ENCODE data around the gene MRPS24. TPM values are rescaled to one million over a fixed set of nuclear protein-coding genes. Genes with fewer than 3 reads are reported as not detected.
"Not testable (repeated sequence)": the region's sequence is repeated elsewhere in the genome, so short reads cannot be mapped to it uniquely, and the experiment has no call there.

MRPS24 gene
- 91.9 TPM for polyA plus RNA-seq (2012; ENCODE audit: missing spikeins)

DNA sequence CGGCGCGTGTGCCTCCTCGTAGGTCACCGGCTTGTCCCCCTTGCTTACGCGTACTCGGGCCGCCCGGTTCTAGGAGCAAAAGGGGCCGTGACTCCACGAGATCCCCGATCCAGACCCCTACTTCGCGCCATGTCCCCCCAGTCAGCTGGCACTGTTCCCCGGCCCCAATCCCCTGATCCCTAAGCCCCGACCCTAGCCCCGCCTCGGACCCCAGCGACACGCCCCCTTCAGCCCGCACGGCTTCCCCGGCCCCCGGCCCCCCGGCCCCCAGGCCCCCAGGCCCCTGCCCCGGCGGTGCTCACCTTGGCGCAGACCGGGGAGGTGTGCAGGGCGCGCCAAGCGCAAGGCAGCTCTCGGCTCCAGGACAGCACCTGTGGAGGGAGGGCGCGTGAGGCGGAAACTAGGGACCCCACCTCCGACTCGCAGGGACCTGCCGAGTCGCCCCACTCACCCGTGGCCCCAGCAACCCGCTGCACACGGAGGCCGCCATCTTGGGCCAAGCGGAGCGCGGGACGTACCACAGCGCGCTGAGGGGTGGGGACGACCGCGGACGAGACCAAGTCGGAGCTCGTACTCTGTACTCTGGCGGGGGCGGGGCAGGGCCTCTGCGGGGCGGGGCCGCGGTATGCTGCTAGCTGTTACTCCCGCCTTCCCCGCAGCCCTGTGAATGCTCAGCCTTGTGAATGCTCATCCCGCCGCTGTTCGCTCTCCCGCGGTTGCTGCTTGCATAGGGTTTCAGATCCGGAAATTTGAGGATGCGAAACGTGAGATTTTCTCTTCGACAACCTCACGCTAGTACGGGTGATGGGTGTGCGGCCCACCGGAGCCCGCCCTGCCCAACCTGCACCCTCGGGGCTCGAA, at the start of gene MRPS24:
Gene MRPS24, minus strand, starts transcription at position 512 of the 861 bp plus-strand sequence. Its CDS starts 22 bp downstream, at position 490.
- FAIRE-seq: peak; percentile 99
- peak; percentile 89 for DNase-seq (ENCODE audit: insufficient read length)
- TF ChIP-seq TAF1 (IDR thresholded peaks at IDR 0.05; ENCODE audit: borderline replicate concordance, low read depth, low read length) (peak; percentile 94), POLR2A (IDR thresholded peaks at IDR 0.05; ENCODE audit: low read depth, low read length) (peak; percentile 95), POLR2AphosphoS5 (IDR thresholded peaks at IDR 0.05; ENCODE audit: low read depth, low read length) (peak; percentile 89)

DNA sequence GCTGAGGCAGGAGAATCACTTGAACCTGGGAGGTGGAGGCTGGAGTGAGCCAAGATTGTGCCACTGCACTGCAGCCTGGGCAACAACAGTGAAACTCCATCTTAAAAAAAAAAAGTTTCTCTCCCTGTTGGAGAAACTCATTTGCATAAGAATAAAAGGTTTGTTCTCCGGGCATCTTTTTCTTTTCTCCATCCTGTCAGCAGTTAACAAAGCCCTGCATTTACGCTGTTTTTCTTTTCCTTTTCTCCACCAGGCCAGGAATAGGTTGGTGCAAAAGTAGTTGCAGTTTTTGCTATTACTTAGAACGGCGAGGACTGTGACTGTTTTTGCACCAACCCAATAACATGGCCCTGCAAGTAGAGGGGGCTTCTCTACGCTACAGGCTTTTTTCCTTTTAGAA, 46.6 kb upstream of the MRPS24 start:
- DNase-seq (ENCODE audit: insufficient read length) (no peak), FAIRE-seq (no peak)
- TF ChIP-seq POLR2AphosphoS5 (IDR thresholded peaks at IDR 0.05; ENCODE audit: low read depth, low read length): no peak
- TF ChIP-seq TAF1 (IDR thresholded peaks at IDR 0.05; ENCODE audit: borderline replicate concordance, low read depth, low read length): no peak
- no peak for TF ChIP-seq POLR2A (IDR thresholded peaks at IDR 0.05; ENCODE audit: low read depth, low read length)

DNA sequence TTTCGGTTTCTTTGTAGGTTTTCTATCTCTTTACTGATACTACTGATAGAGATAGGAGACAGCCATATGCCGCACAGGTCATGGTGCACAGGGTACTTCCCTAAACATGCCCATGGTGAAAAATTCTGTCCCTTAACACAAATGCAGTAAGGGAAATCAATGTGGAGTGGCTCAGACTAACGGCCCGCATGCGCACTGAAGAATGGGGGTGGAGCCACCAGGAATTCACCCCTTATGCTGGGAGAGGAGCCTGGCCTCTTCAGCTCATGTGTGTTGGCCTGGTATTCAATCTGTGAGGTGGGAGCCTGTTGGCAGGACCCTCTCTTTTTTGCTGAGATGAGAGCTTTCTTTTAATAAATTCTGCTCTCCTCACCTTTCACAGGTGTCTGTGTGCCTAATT, 45.5 kb upstream of the MRPS24 start:
- FAIRE-seq (no peak), DNase-seq (ENCODE audit: insufficient read length) (no peak)
- TF ChIP-seq TAF1 (IDR thresholded peaks at IDR 0.05; ENCODE audit: borderline replicate concordance, low read depth, low read length): no peak
- TF ChIP-seq POLR2AphosphoS5 (IDR thresholded peaks at IDR 0.05; ENCODE audit: low read depth, low read length): no peak
- no peak for TF ChIP-seq POLR2A (IDR thresholded peaks at IDR 0.05; ENCODE audit: low read depth, low read length)

DNA sequence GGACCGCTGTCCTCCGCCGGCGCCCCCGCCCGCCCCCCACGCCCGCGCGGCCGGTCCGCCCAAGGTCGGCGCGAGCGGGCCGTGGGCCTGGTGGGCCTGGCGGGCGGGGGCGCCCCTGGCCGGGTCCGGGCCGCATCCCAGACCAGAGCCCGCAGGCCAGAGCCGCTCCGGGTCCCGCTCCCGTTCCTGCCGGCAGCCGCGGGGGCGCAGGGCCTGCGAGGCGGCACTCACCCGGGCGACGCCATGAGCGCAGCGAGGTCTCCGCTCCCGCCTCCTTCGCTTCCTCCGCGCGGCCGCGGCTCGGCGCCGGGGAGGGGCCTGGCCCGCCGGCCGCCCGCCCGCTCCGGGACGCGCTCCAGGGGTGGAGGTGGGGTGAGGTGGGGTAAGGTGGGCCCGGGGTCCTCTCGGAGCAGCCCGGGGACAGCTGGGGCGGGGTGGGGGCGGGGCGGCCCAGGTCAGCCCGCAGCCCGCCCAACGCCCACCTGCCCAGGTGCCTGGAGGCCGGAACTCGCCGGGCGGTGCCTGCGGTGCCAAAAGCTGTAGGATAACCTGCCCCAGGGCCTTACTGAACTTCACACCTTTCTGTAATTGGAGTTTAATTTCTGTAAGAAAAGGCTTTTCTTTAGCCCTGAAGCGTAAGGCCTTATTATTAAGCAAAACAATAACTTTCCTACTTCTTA, 37.2 kb upstream of the MRPS24 start, which contains the start of gene URGCP:
Gene URGCP, minus strand, starts transcription at position 266 of the 680 bp plus-strand sequence. Its CDS starts 21 bp downstream, at position 245.
- peak; percentile 58 for FAIRE-seq
- TF ChIP-seq POLR2A (IDR thresholded peaks at IDR 0.05; ENCODE audit: low read depth, low read length) (peak; percentile 76; the same call in 1 of the 2 replicates), POLR2AphosphoS5 (IDR thresholded peaks at IDR 0.05; ENCODE audit: low read depth, low read length) (no peak)
- peak; percentile 78 for DNase-seq (ENCODE audit: insufficient read length)

DNA sequence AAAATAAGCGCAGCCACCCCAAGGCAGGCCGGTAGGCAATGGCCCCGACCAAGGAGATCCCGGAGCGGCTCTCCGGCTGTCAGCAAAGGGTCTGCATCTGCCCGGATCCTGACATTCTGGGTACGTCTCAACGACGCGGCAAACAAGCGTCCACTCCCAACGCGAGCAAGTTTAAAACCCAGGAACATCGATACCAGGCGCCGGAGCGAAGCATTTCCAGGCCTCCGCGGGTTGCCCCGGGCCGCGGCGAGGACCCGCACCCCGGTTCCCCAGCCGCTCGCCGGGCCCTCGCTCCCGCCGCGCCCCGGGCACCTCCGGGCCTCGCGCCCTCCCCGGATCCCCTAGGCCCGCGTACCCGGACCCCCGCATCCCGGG, 36.6 kb upstream of the MRPS24 start:
- peak; percentile 57 for DNase-seq (ENCODE audit: insufficient read length)
- no peak for FAIRE-seq
- TF ChIP-seq TAF1 (IDR thresholded peaks at IDR 0.05; ENCODE audit: borderline replicate concordance, low read depth, low read length) (no peak), POLR2A (IDR thresholded peaks at IDR 0.05; ENCODE audit: low read depth, low read length) (no peak), POLR2AphosphoS5 (IDR thresholded peaks at IDR 0.05; ENCODE audit: low read depth, low read length) (no peak)

DNA sequence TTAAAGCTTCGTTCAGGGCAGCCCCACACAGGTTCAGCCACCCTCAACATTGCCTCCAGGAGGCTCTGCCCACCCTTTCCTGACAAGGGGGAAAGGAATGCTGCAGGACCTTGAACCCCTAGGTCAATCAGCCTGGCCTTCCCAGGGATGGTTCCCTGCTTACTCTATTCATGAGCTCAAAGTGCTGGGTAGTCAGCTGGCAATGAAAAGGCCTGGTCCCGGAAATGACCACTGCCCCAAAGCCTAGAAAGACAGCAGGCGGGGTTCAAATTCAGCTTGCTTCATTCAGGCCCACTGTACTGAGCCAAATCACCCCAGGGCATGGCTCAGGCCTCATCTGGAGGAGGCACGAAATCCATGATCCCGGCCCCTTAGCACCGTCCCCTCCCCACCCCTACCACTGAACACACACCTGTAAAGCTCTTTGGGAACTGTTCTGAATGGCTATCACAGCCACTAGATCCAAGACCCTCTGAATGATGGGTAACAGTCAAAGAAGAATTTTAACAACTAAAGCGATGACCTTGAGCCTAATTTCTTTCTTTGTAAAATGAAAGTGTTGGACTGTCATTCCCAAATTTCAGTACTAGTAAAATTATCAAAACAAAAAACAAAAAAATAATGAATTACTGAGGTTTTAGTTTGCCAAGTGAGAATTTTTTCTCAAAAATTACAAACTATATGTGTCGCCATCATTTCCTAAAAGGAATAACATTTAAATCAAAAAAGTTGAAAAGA, 36.1 kb upstream of the MRPS24 start:
- TF ChIP-seq TAF1 (IDR thresholded peaks at IDR 0.05; ENCODE audit: borderline replicate concordance, low read depth, low read length): no peak
- no peak for TF ChIP-seq POLR2A (IDR thresholded peaks at IDR 0.05; ENCODE audit: low read depth, low read length)
- FAIRE-seq: no peak
- no peak for DNase-seq (ENCODE audit: insufficient read length)

DNA sequence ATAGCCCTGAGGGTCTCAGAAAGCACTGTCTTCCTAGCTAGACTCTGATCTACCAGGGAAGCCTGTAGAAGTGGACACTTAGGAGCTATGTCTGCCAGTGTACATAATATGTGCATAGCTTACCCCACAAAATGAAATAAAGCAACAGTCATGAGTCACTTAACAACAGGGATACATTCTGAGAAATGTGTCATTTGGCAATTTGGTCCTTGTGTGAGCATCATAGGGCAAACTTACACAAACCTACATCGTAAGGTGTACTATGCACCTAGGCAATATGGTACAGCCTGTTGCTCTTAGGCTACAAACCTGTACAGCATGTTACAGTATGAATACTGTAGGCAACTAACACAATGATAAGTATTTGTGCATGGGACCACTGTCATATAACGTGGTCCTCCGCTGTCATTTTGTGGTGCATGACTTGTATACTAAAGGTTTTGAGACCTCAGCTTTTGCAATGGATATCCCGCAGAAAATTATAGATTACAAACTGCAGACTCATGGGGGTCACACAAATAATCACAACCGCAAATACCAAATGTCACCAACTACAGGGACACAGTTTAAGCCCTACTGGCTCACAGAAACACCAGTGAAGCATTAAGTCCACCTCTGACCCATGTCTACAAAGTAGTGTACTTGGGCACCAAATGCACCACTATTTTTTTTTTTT, 35.4 kb upstream of the MRPS24 start:
- DNase-seq (ENCODE audit: insufficient read length) (no peak), FAIRE-seq (peak; percentile 54)
- TF ChIP-seq POLR2AphosphoS5 (IDR thresholded peaks at IDR 0.05; ENCODE audit: low read depth, low read length) (no peak), POLR2A (IDR thresholded peaks at IDR 0.05; ENCODE audit: low read depth, low read length) (no peak), TAF1 (IDR thresholded peaks at IDR 0.05; ENCODE audit: borderline replicate concordance, low read depth, low read length) (no peak)

DNA sequence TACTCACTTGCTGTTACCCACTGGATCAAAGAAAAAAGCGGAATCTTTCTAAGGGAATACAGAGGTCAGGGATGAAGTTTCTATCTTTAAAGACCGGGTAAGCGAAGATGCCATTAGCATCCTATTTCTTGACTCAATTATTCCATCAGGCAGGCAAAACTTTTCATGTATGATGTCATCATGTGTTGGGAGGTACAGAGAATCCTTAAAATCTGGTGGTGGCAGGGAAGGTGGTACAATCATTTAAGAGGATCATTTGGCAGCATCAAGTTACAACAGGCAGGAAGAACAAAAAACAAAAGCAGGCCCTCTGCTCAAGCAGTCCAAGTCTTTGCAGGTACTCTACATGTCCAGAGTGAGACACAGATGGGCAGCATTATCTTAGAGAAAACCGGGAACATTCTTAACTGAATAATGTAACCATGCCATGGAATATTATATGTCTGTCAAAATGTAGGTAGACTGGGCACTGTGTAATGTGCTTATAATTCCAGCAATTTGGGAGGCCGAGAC, 33.3 kb upstream of the MRPS24 start:
- FAIRE-seq (no peak), DNase-seq (ENCODE audit: insufficient read length) (no peak)
- TF ChIP-seq TAF1 (IDR thresholded peaks at IDR 0.05; ENCODE audit: borderline replicate concordance, low read depth, low read length) (no peak), POLR2AphosphoS5 (IDR thresholded peaks at IDR 0.05; ENCODE audit: low read depth, low read length) (no peak), POLR2A (IDR thresholded peaks at IDR 0.05; ENCODE audit: low read depth, low read length) (no peak)

DNA sequence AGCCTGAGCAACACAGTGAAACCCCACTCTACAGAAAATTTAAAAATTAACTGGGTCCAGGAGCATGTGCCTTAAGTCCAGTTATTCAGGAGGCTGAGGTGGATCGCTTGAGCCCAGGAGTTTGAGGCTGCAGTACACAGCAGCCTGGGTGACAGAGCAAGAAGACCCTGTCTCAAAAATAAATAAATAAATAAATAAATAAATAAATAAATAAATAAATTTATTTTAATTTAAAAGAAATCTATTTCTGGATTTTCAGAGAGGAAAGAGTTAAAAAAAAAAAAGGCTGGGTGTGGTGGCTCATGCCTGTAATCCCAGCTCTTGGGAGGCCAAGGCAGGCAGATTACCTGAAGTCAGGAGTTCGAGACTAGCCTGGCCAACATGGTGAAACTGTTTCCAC, 29.3 kb upstream of the MRPS24 start:
- not testable (repeated sequence) for DNase-seq (ENCODE audit: insufficient read length); FAIRE-seq

DNA sequence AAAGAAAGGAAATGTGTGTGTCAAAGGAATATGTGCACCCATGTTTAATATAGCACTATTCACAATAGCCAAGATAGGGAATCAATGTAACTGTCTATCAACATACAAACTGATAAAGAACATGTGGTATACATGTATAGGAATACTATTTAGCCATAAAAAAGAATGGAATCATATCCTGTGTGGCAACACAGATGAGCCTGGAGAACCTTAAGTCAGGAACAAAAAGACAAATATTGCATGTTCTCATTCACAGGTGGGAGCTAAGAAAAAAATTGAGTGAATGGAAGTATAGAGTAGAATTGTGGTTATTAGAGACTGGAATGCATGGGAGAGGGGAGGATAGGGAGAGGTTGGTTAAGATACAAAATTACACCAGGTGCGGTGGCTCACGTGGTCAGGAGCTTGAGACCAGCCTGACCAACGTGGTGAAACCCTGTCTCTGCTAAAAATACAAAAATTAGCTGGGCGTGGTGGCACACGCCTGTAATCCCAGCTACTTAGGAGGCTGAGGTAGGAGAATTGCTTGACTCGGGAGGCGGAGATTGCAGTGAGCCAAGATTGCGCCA, 26.6 kb upstream of the MRPS24 start:
- FAIRE-seq: no peak
- TF ChIP-seq TAF1 (IDR thresholded peaks at IDR 0.05; ENCODE audit: borderline replicate concordance, low read depth, low read length): no peak
- TF ChIP-seq POLR2AphosphoS5 (IDR thresholded peaks at IDR 0.05; ENCODE audit: low read depth, low read length): no peak
- TF ChIP-seq POLR2A (IDR thresholded peaks at IDR 0.05; ENCODE audit: low read depth, low read length): no peak
- DNase-seq (ENCODE audit: insufficient read length): no peak

Measured in GM12892 (cell line).